ENCODE measurements around the gene SPNS3. TPM values are rescaled to one million over a fixed set of nuclear protein-coding genes. Genes with fewer than 3 reads are reported as not detected.

Gene SPNS3
- total RNA-seq, 8 experiments from 2014 or later = 0.05 to 0.66 (median 0.49) TPM; not detected in 4

- peak in 1 of 8 experiments; percentile 62 for ATAC-seq (replicated peaks in 6 of 8)
- Histone ChIP-seq H3K4me1 (replicated peaks in 1 of 2) (no peaks in the 10 kb centered on the region), H3K4me3 (no peak overlapping the region), H3K27ac (no peak overlapping the region)
- 50 to 87% (median 78%) methylated on average over 2 to 4 of the region's 17 CpGs; no CpG with 5 or more reads in 5 of the 10 experiments for WGBS, 10 experiments
- in situ Hi-C loops (cut with MboI; ENCODE audit: low pct_unique_long_range_greater_than_20kb in 2 of 9, low sequenced_read_pairs in 9 of 9, unreplicated experiment in 9 of 9) = no loop called here
Measured at GRCh38 chr17:4438162-4438944, 4.6 kb downstream of the SPNS3 start.

DNA sequence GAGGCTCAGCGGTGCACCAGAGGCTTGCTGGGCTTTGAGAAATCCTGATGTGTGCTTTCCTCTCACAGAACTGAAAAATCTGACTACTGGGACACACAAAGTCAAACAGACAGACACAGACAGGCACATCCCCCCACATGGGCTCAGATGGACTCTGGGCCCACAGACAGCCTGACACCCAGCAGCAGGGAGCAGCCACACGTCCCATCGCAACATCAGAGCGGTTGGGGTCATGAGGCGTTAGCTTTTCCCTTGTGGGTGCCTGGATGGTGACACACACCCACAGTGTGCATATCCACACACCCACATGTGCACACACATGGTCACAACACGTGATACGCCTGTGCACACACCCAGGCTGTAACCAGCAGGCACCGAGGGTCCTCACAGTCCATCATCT, 6.3 kb downstream of the SPNS3 start:
- Histone ChIP-seq H3K4me1 (replicated peaks in 1 of 2) (no peaks in the 10 kb centered on the region), H3K27ac (no peak overlapping the region), H3K4me3 (no peak overlapping the region)
- in situ Hi-C loops (cut with MboI; ENCODE audit: low pct_unique_long_range_greater_than_20kb in 2 of 9, low sequenced_read_pairs in 9 of 9, unreplicated experiment in 9 of 9) = no loop called here
- WGBS, 10 experiments = 36 to 100% methylated on average over 1 to 3 of the region's 8 CpGs; no CpG with 5 or more reads in 8 of the 10 experiments
- peak in 4 of 8 experiments; percentile 12 to 94 (median 59) for ATAC-seq (replicated peaks in 6 of 8)

DNA sequence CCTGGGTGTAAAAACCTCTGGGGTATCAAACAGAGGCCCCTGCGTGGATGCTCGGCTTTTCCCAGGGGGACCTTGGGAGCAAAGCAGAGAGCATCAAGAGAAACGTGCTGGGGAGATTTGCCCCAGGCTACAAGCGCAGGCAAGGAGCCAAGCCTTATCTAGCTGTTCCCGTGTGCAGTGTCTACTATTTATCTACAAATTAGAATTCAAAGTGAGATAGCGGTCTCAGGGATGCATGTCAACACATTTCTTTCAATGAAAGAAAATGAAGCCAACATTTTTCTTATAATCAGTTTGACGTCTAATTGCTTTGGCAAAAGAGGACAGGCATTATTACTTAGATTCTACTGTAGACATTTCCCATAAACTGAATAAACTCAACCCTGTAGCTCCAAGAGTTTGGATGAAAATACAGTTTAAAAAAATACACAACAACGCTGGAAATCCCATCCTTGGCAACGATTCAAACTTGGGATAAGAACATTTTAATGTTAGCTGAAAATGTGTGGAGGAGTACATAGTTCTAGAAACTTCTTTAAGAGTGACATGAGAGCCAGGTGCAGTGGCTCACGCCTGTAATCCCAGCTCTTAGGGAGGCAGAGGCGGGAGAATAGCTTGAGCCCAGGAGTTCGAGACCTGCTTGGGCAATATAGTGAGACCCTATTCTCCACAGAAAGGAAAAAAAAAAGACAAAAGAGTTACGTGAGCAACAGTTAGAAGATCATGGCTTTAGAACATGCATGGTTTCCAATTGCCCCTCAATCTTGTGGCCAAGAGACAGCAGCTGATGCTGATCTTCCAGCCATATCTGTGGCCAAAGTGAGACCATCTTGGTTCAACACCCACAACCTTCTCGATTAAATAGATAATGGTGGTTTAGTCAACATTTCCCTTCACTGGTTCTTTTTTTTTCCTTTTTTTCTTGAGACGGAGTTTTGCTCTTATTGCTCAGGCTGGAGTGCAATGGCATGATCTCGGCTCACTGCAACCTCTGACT, 7.2 kb downstream of the SPNS3 start:
- no peak for ATAC-seq (replicated peaks in 6 of 8)
- in situ Hi-C loops (cut with MboI; ENCODE audit: low pct_unique_long_range_greater_than_20kb in 2 of 9, low sequenced_read_pairs in 9 of 9, unreplicated experiment in 9 of 9) = no loop called here
- no peak overlapping the region for H3K27ac ChIP-seq
- H3K4me1 ChIP-seq (replicated peaks in 1 of 2) = no peaks in the 10 kb centered on the region
- WGBS, 10 experiments = 28 to 88% (median 70%) methylated on average over 4 to 15 of the region's 16 CpGs; no CpG with 5 or more reads in 1 of the 10 experiments
- no peak overlapping the region for H3K4me3 ChIP-seq

GRCh38 chr17:4442582-4442981, 8.8 kb downstream of the SPNS3 start:
- no peak for ATAC-seq (replicated peaks in 6 of 8)
- in situ Hi-C loops (cut with MboI; ENCODE audit: low pct_unique_long_range_greater_than_20kb in 2 of 9, low sequenced_read_pairs in 9 of 9, unreplicated experiment in 9 of 9) = no loop called here
- no peaks in the 10 kb centered on the region for H3K4me1 ChIP-seq (replicated peaks in 1 of 2)

DNA sequence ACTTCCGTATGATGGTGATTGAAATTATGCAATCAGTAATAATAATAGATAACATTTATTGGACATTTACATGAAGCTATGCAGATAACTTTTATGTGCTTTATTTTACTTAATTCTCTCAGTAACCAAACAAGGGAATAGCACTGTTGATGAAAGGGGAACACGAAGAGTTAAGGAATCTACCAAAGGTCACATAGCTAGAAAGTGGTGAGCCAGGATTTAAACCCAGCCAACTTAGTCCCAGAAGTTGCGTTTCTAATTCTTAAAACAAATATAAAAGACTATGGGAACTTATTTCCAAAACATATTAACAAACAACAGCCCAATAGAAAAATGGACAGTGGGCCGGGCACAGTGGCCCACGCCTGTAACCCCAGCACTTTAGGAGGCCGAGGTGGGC, 9.7 kb downstream of the SPNS3 start:
- H3K27ac ChIP-seq = no peak overlapping the region
- H3K4me3 ChIP-seq = no peak overlapping the region
- in situ Hi-C loops (cut with MboI; ENCODE audit: low pct_unique_long_range_greater_than_20kb in 2 of 9, low sequenced_read_pairs in 9 of 9, unreplicated experiment in 9 of 9) = no loop called here
- WGBS, 10 experiments = 55 to 100% (median 71%) methylated on average over 2 to 6 of the region's 6 CpGs; no CpG with 5 or more reads in 2 of the 10 experiments
- H3K4me1 ChIP-seq (replicated peaks in 1 of 2) = no peaks in the 10 kb centered on the region
- ATAC-seq (replicated peaks in 6 of 8) = no peak

More at GRCh38 chr17:4442582-4442981, 8.8 kb downstream of the SPNS3 start:
- Histone ChIP-seq H3K27ac (no peak overlapping the region), H3K4me3 (no peak overlapping the region)
- WGBS, 10 experiments = 42 to 100% (median 56%) methylated on average over 1 to 3 of the region's 3 CpGs; no CpG with 5 or more reads in 4 of the 10 experiments

DNA sequence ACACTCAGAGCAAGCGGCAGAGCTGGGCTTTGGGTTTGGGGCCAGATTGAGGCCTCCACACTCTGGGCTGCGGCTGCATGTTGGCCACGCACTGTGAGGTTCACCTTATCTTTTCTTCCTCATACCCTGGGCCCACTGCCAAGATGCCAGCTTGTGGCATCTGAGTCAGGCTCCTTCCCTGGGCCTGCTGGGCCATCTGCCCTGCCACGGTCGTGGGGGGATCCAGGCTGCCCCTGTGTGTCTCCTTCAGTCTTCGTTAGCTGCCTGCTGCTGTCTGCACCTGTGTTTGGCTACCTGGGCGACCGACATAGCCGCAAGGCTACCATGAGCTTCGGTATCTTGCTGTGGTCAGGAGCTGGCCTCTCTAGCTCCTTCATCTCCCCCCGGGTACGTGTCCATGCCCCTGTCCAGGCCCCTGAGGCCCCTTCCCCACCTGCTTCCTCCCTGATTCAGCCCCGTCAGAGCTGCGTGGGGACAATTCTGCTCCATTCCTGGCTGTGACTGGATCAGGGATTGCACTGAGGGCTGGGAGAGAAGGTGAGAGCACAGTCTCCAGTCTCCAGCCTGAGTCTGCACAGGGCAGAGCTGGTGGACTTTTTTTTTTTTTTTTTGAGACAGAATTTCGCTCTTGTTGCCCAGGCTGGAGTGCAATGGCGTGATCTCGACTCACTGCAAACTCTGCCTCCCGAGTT, 11.2 kb downstream of the SPNS3 start:
- WGBS, 10 experiments = 17 to 100% (median 90%) methylated on average over 1 to 3 of the region's 18 CpGs; no CpG with 5 or more reads in 5 of the 10 experiments
- no peak overlapping the region for H3K4me3 ChIP-seq
- no peak overlapping the region for H3K27ac ChIP-seq
- peak in 1 of 8 experiments; percentile 44 for ATAC-seq (replicated peaks in 6 of 8)
- in situ Hi-C loops (cut with MboI; ENCODE audit: low pct_unique_long_range_greater_than_20kb in 2 of 9, low sequenced_read_pairs in 9 of 9, unreplicated experiment in 9 of 9) = no loop called here
- no peaks in the 10 kb centered on the region for H3K4me1 ChIP-seq (replicated peaks in 1 of 2)

DNA sequence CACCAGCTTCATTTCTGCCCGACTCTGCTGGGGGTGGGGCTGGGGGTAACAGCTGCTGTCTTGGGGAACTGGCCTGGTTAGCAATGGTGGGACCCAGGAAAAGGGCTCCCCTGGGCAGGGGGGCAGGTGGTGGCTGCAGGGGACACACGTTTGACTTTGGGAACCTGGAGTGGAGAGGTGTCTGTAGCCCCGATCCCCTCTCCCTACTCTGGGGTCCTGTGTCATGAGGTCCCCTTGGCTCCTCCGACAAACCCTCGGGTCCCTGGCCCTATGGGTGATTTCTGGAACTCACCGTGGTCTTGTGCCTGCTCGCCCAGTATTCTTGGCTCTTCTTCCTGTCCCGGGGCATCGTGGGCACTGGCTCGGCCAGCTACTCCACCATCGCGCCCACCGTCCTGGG, 12.0 kb downstream of the SPNS3 start:
- WGBS, 10 experiments = 88 to 100% (median 98%) methylated on average over 1 to 9 of the region's 13 CpGs; no CpG with 5 or more reads in 6 of the 10 experiments
- ATAC-seq (replicated peaks in 6 of 8) = no peak
- Histone ChIP-seq H3K4me1 (replicated peaks in 1 of 2) (no peaks in the 10 kb centered on the region), H3K4me3 (no peak overlapping the region), H3K27ac (no peak overlapping the region)
- in situ Hi-C loops (cut with MboI; ENCODE audit: low pct_unique_long_range_greater_than_20kb in 2 of 9, low sequenced_read_pairs in 9 of 9, unreplicated experiment in 9 of 9) = no loop called here

DNA sequence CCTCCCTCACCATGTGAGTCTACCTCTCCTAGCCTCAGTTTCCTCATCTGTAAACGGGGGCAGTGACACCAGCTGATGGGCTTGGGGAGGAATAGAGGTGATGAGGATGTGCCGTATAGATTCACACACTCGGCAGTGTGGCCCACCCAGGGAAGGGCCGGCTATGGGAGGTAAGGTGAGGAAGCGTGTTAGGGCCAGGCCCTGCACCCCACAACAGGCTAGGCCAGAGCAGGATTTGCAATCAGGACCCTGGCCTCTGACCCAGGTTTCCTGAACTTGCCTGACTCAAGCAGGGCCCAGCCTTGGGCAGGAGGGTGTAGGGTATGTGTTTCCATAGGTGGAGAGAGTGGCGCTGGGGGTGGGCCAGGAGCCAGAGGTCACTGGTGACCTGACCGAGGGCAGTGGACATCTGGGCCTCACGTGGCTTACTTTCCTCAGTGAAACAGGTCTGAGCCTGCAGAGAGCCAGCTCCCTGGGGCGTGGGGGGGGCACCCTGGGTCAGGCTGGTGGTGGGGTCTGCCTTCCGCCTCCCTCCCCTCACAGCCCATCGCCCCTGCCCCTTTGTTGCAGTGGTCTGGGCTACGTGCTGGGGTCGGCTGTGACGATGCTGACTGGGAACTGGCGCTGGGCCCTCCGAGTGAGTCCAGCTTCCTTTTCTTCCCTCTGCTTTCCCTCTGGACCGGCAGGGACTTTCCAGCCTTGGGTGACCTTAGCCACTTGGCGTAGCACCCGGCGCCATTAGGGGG, 12.8 kb downstream of the SPNS3 start:
- Histone ChIP-seq H3K27ac (no peak overlapping the region), H3K4me3 (no peak overlapping the region), H3K4me1 (replicated peaks in 1 of 2) (no peaks in the 10 kb centered on the region)
- in situ Hi-C loops (cut with MboI; ENCODE audit: low pct_unique_long_range_greater_than_20kb in 2 of 9, low sequenced_read_pairs in 9 of 9, unreplicated experiment in 9 of 9) = no loop called here
- ATAC-seq (replicated peaks in 6 of 8) = no peak
- WGBS, 10 experiments = 54 to 100% (median 68%) methylated on average over 1 to 5 of the region's 20 CpGs; no CpG with 5 or more reads in 6 of the 10 experiments

DNA sequence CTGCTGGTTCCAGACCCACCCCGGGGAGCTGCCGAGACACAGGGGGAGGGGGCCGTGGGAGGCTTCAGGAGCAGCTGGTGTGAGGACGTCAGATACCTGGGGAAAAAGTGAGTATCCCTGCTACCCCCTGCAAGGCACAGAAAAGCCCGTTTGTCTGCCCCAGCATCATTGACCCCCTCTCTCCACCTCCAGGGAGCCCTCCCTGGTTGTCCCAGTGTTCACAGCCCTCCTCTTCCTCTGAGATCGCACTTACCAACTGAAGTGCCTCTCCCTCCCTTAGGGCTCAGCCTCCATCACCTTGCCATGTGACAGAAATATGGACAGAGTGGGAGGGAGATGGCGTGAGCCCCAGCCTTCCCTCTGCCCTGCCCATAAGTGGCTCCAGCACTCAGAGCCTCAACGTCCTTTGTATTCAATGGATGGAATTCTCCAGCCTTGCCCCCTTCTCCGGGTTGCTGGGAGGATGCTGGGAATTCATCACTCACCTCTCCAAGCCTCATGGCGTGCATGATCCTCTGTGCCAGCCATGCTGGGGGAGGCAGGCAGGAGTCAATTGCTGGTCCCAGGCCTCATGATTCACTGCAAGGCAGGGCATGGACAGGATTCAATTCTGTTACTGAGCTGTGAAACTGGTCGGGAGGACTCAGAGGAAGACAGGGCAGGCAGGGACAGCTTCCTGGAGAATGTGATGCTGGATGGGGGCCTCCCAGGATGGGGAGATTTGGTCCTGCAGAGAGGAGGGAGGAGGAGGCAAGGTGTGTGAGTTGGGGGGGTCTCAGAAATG, 14.6 kb downstream of the SPNS3 start:
- ATAC-seq (replicated peaks in 6 of 8) = peak in 4 of 8 experiments; percentile 47 to 86 (median 70)
- Histone ChIP-seq H3K4me1 (replicated peaks in 1 of 2) (no peaks in the 10 kb centered on the region), H3K4me3 (no peak overlapping the region), H3K27ac (no peak overlapping the region)
- 0 to 80% (median 53%) methylated on average over 1 to 2 of the region's 11 CpGs; no CpG with 5 or more reads in 2 of the 10 experiments for WGBS, 10 experiments
- in situ Hi-C loops (cut with MboI; ENCODE audit: low pct_unique_long_range_greater_than_20kb in 2 of 9, low sequenced_read_pairs in 9 of 9, unreplicated experiment in 9 of 9) = no loop called here

DNA sequence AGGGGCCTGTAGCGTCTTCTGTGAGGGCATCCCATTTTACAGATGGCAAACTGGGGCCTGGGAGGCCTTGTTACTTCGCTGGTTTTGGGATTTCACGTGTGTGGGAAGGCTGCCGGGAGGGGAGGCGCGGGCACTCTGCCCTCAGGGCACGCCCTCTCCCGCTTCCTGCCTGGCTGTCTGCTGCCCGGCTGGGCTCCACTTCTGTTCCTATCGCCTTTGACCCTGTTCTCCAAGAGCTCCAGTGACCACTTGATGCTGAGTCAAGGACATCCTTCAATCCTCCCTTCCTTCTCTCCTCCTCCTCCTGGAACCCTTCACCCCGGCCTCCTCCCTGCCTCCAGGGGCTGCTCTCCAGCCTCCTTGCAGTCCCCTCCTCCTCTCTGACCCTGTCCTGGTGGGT, 16.0 kb downstream of the SPNS3 start:
- ATAC-seq (replicated peaks in 6 of 8) = peak in 2 of 8 experiments; percentile 22 to 54
- 22 to 90% (median 83%) methylated on average over 1 to 11 of the region's 11 CpGs; no CpG with 5 or more reads in 6 of the 10 experiments for WGBS, 10 experiments
- Histone ChIP-seq H3K4me3 (no peak overlapping the region), H3K27ac (no peak overlapping the region), H3K4me1 (replicated peaks in 1 of 2) (no peaks in the 10 kb centered on the region)
- in situ Hi-C loops (cut with MboI; ENCODE audit: low pct_unique_long_range_greater_than_20kb in 2 of 9, low sequenced_read_pairs in 9 of 9, unreplicated experiment in 9 of 9) = no loop called here

DNA sequence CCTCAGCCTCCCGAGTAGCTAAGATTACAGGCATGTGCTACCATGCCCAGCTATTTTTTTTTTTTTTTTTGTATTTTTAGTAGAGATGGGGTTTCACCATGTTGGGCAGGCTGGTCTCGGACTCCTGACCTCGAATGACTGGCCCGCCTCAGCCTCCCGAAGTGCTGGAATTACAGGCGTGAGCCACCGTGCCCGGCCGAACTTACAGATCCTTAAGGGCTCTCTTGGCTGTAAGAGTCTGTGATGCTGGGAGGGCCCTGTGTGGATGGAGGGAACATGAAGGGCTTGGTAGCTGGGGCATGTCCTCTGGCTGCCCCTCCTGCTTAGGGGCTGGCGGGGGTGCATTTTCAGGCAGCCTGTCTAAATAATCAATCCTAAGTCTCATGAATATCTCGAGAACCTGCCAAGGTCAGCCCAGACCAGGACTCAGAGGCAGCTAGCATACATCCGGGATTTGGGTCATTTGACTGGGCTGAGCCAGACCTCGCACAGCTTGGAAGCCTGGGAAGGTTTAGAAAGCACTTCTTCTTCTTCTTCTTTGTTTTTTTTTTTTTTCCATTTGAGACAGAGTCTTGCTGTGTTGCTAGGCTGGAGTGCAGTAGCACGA, 17.1 kb downstream of the SPNS3 start:
- Histone ChIP-seq H3K27ac (no peak overlapping the region), H3K4me3 (no peak overlapping the region), H3K4me1 (replicated peaks in 1 of 2) (no peaks in the 10 kb centered on the region)
- in situ Hi-C loops (cut with MboI; ENCODE audit: low pct_unique_long_range_greater_than_20kb in 2 of 9, low sequenced_read_pairs in 9 of 9, unreplicated experiment in 9 of 9) = no loop called here
- 33 to 92% (median 75%) methylated on average over 1 to 12 of the region's 14 CpGs; no CpG with 5 or more reads in 3 of the 10 experiments for WGBS, 10 experiments
- no peak for ATAC-seq (replicated peaks in 6 of 8)

All from motor neuron (in vitro differentiated cells).